ENCODE data around the gene SIN3B. TPM values are rescaled to one million over a fixed set of nuclear protein-coding genes. Genes with fewer than 3 reads are reported as not detected.

SIN3B gene
- total RNA-seq, 2 donors from 2014 or later = 15.4 to 17.9 TPM

DNA sequence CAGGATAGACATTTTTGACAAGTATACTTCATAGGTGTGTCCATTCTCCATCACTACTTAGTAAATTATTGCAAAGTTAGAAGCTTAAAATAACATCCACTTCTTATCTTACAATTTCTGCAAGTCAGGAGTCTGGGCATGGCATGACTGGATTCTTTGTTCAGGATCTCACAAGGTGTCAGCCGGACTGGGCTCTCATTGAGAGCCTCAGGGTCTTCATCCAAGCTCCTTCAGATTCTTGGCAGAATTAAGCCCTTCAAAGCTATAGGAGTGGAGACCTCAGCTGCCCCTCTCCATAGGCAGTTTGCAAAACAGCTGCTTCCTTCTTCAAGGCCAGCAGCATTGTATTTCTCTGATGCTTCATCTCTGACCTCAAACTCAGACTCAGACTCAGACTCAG, 9.1 kb upstream of the SIN3B start:
- H3K36me3 ChIP-seq = no peaks in the 10 kb centered on the region
- H3K4me3 ChIP-seq = no peak overlapping the region
- H3K9me3 ChIP-seq = peaks cover 5 to 11% of the 10 kb centered on the region in 2 donors
- TF ChIP-seq, protein P1, sequence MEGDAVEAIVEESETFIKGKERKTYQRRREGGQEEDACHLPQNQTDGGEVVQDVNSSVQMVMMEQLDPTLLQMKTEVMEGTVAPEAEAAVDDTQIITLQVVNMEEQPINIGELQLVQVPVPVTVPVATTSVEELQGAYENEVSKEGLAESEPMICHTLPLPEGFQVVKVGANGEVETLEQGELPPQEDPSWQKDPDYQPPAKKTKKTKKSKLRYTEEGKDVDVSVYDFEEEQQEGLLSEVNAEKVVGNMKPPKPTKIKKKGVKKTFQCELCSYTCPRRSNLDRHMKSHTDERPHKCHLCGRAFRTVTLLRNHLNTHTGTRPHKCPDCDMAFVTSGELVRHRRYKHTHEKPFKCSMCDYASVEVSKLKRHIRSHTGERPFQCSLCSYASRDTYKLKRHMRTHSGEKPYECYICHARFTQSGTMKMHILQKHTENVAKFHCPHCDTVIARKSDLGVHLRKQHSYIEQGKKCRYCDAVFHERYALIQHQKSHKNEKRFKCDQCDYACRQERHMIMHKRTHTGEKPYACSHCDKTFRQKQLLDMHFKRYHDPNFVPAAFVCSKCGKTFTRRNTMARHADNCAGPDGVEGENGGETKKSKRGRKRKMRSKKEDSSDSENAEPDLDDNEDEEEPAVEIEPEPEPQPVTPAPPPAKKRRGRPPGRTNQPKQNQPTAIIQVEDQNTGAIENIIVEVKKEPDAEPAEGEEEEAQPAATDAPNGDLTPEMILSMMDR (IDR thresholded peaks at IDR 0.05) = no peak
- DNase-seq (ENCODE audit: low spot score) = no peak
- no peak overlapping the region for H3K27ac ChIP-seq
- no peaks in the 10 kb centered on the region for H3K27me3 ChIP-seq
- H3K4me1 ChIP-seq = no peaks in the 10 kb centered on the region

DNA sequence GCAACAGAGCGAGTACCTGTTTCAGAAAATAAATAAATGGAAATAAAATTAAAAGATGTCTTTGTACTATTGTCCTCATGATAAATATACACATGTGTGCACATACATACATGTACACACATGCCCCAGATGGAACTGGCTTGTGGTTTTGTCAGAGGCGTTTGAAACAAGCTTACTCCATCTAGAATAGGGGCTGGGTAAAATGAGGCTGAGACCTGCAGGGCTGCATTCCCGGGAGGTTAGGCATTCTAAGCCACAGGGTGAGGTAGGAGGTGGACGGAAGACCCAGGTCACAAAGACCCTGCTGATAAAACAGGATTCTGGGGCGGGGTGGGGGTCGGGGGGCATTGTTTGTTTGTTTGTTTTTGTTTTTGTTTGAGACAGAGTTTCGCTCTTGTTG, 8.1 kb upstream of the SIN3B start:
- no peak overlapping the region for H3K27ac ChIP-seq
- TF ChIP-seq, protein P1 (IDR thresholded peaks at IDR 0.05) = no peak
- no peaks in the 10 kb centered on the region for H3K27me3 ChIP-seq
- DNase-seq (ENCODE audit: low spot score) = no peak
- peaks cover 0 to 8% of the 10 kb centered on the region in 2 donors for H3K4me1 ChIP-seq
- peaks cover 0 to 1% of the 10 kb centered on the region in 2 donors for H3K9me3 ChIP-seq
- H3K36me3 ChIP-seq = no peaks in the 10 kb centered on the region
- H3K4me3 ChIP-seq = no peak overlapping the region

DNA sequence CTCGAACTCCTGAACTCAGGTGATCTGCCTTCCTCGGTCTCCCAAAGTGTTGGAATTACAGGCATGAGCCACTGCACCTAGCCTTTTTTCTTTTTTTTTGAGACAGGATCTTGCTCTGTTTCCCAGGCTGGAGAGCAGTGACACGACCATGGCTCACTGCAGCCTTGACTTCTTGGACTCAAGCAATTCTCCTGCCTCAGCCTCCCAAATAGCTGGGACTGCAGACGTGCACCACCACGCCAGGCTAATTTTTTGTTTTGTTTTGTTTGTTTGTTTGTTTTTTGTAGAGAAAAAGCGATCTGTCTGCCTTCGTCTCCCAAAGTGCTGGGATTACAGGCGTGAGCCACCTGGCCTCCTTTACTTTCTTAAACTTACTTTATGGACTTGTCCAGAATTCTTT, 6.5 kb upstream of the SIN3B start:
- TF ChIP-seq, protein P1 (IDR thresholded peaks at IDR 0.05) = no peak
- H3K9me3 ChIP-seq = no peaks in the 10 kb centered on the region
- DNase-seq (ENCODE audit: low spot score) = no peak

DNA sequence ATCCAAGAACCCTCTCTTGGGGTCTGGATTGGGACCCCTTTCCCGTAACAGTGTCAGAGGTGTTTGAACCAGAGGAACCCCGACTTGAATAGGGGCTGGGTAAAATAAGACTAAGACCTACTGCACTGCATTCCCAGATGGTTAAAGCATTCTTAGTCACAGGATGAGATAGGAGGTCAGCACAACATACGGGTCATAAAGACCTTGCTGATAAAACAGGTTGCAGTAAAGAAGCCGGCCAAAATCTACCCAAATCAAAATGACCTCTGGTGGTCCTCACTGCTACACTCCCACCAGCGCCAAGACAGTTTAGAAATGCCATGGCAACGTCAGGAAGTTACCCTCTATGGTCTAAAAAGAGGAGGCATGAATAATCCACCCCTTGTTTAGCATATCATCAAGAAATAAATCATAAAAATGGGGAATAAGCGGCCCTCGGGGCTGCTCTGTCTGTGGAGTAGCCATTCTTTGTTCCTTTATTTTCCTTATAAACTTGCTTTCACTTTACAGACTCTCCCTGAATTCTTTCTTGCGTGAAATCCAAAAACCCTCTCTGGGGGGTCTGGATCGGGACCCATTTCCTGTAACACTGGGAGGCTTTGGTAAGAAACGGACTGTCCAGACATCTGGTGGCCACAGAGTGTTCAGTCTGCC, 4.4 kb upstream of the SIN3B start:
- TF ChIP-seq, protein P1 (IDR thresholded peaks at IDR 0.05) = peak in 1 of 2 donors; percentile 28
- Histone ChIP-seq H3K27me3 (no peaks in the 10 kb centered on the region), H3K36me3 (no peaks in the 10 kb centered on the region), H3K4me1 (peaks cover 0 to 10% of the 10 kb centered on the region in 2 donors), H3K9me3 (no peaks in the 10 kb centered on the region), H3K27ac (peak overlapping the region; percentile 58 to 77), H3K4me3 (peak overlapping the region; percentile 17 to 42)
- no peak for DNase-seq (ENCODE audit: low spot score)

More for the DNA sequence above, 6.5 kb upstream of the SIN3B start:
- no peaks in the 10 kb centered on the region for H3K36me3 ChIP-seq
- H3K27ac ChIP-seq = no peak overlapping the region
- no peaks in the 10 kb centered on the region for H3K27me3 ChIP-seq
- no peak overlapping the region for H3K4me3 ChIP-seq
- H3K4me1 ChIP-seq = peaks cover 0 to 8% of the 10 kb centered on the region in 2 donors

DNA sequence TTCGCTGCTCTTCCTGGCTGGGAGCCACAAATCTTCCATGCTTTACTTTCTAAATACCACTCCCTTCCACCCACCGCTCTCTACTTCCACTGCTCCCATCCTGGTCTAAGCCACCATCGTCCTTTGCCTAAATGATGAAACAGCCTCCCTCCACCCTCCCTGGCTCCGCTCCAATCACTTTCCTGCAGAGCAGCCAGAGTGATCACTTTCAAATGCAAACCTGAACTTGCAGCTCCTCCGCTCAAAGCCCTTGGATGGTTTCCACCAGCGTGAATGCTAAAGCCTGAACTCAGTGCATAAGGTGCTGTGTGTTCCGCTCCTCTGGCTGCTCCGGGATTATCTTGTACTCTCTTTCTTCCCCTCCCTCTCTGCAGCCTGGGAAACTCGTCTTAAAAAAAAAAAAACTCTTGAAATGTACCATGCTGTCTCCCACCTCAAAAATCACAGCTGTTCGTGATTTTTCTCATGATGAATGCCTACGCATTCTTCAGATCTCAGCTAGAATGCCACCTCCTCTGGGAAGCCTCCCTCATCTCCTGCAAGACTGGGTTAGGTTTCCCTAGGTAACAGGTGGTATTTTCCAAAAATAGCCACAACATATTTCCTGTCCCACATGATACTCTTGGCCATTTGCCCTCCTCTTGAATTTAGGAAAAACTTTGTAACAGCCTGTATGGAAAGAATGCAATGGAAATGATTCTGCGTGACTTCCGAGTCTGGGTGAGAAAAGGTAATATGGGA, 3.7 kb upstream of the SIN3B start:
- peak overlapping the region; percentile 58 to 77 for H3K27ac ChIP-seq
- peaks cover 0 to 17% of the 10 kb centered on the region in 2 donors for H3K4me1 ChIP-seq
- H3K36me3 ChIP-seq = no peaks in the 10 kb centered on the region
- DNase-seq (ENCODE audit: low spot score) = peak; percentile 75
- TF ChIP-seq, protein P1 (IDR thresholded peaks at IDR 0.05) = no peak
- H3K4me3 ChIP-seq = peak overlapping the region; percentile 17 to 42
- H3K27me3 ChIP-seq = no peaks in the 10 kb centered on the region
- no peaks in the 10 kb centered on the region for H3K9me3 ChIP-seq
